GM18502 (cell line): ENCODE measurements around the gene ASB10.

ENCODE experiments used
- ATAC-seq: cut with Tn5 transposase; IDR thresholded peaks from one replicate; pipeline ENCODE4 v1.9.1; 2021; ENCODE audit warnings: mild to moderate bottlenecking; ENCODE audit not compliant: unreplicated experiment, poor library complexity

The ASB10 gene

GRCh38 chr7:151128144-151128543, 58.9 kb downstream of the ASB10 start:
- ATAC-seq: no peak

DNA sequence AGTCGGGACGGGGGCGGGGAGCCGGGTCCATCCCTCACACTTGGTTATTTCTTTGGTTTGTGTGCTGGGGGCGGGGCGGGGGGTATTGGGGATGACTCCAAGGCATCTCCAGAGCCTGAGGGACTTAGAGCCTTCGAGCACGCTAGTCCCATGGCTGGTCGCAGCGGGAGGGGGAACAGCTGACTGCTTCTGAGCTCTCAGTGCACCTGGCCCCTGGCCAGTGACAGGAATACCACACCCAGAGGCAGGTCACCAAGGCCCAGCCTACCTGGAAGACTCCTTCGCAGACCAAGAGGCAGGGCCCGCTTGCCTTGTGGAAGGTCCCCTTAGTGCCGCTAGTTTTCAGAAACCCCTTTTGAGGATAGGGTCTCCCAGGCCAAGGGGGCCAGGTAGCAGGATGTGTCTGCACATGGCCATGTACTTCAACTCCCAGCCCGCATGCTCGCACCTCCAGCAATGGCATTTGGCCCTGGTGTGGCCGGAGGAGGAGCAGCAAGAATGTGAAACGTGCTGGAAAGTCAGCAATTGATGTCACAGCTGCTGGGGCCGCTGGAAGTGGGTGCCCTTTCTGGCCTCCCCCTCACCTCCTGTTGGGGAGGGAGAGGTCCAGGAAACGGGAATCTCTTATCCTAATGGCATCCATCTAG, 60.4 kb downstream of the ASB10 start:
- ATAC-seq: no peak

DNA sequence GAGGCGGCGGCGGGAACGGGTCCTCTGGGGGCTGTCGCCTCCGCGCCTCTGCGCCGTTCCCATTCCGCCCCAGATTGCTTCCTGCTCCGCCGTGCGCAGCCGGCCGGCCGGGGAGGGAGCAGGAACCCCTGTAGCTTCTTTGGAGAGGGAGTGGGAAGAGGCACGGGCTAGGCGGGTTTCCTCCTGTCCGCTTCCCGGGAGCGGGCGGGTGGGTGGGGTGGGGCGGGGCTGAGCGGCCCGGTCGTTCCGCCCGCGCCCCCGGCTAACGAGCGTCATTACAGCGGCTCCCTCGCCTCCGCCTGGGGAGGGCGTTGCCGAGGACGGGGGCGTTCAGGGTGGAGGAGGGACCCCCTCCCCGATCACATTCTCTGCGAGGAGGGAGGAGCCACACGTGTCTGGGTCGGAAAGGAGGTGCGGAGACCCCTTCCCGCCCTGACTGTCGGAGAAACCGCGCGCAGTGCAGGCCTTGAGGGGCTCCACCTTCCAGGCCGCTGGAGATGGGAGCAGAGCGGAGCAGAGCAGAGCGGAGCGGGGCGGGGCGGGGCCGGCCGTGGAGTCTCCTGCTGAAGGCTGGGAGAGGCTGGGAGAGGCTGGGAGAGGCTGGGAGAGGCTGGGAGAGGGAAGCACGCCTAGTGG, 61.1 kb downstream of the ASB10 start:
- no peak for ATAC-seq
